ENCODE measurements around the gene ATP1A3.

GRCh38 chr19:41933693-41934426, 60.2 kb downstream of the ATP1A3 start:
- TF ChIP-seq CTCF (IDR thresholded peaks at IDR 0.05) (no peak), POLR2A (IDR thresholded peaks at IDR 0.05) (no peak)

Measured in heart left ventricle (tissue), 13 donors.